ENCODE results near the gene LMO7.

GRCh38 chr13:75864718-75865117 is 228.6 kb downstream of the LMO7 start:
- no peak for TF ChIP-seq CTCF (IDR thresholded peaks at IDR 0.05)
- no peak for TF ChIP-seq POLR2A (IDR thresholded peaks at IDR 0.05)
